HCT116 (cell line): Measurements from ENCODE around the gene PLEKHA4. TPM values are rescaled to one million over a fixed set of nuclear protein-coding genes. Genes with fewer than 3 reads are reported as not detected.

Source experiments
- ATAC-seq: fragments of 200-7000 bp; cut with Tn5 transposase; 2 replicates; pipeline ENCODE4 v1.9.1; 2020; ENCODE audit warnings: mild to moderate bottlenecking, moderate library complexity
- BruUV-seq: library from RNA; stranded (reverse); fragments of 400-500 nt; replicated peaks from 2 replicates; lab custom pipeline; 2021; lab: Mats Ljungman, UMichigan
- CTCF ChIA-PET: fragments of 300-600 bp; sonication (Branson Sonifier 250); formaldehyde crosslinking; loops from one replicate; lab custom pipeline; 2021; ENCODE audit warnings: antibody characterized with exemption; lab: Charles Lee
- POLR2A ChIA-PET: fragments of 300-600, 350-600 bp; sonication (Branson Sonifier 250); formaldehyde crosslinking; loops from one replicate; lab custom pipeline; 2021; ENCODE audit warnings: antibody characterized with exemption; lab: Charles Lee
- RAD21 ChIA-PET, 2 experiments: fragments of 300-600 bp; sonication (Branson Sonifier 250); formaldehyde crosslinking; loops; one replicate each; lab custom pipeline; 2023; ENCODE audit warnings: low total read pairs in 2 of 2; ENCODE audit not compliant: uncharacterized antibody in 2 of 2, unreplicated experiment in 2 of 2, low non-redundant PET in 1 of 2; lab: Charles Lee
- DNase-seq: peaks from one replicate; pipeline ENCODE4 v3.0.0-alpha.2; 2010; ENCODE audit warnings: low read depth, low spot score
- H2AFZ ChIP-seq: fragments of 200-600 bp; shearing (Covaris generic), sonication (generic); 2 replicates; pipeline ENCODE4 v1.6.1; 2017; ENCODE audit warnings: low read depth, mixed run types, mixed read lengths, antibody characterized with exemption, low read length; ENCODE audit not compliant: poor library complexity, severe bottlenecking
- H3K27ac ChIP-seq: 2 replicates; pipeline ENCODE4 v1.5.1; 2012; ENCODE audit warnings: low read depth, low read length
- H3K27me3 ChIP-seq: fragments of 200-600 bp; sonication (generic); 2 replicates; pipeline ENCODE4 v1.6.1; 2016; ENCODE audit warnings: mixed run types, low read length, mixed read lengths; ENCODE audit not compliant: insufficient read depth
- H3K36me3 ChIP-seq, 2 experiments: fragments of 200-500 bp in 1 of 2; fragments of 200-600 bp in 1 of 2; sonication (Bioruptor generic) in 1 of 2; sonication (generic) in 1 of 2; 2 replicates each; pipeline versions ENCODE4 v1.5.1 to v1.6.1; 2014 to 2016; ENCODE audit warnings: low read length in 2 of 2, inconsistent platforms in 1 of 2, mixed read lengths in 1 of 2, mixed run types in 1 of 2; ENCODE audit not compliant: insufficient read depth in 2 of 2, control insufficient read depth in 1 of 2
- H3K4me1 ChIP-seq, 2 experiments: fragments of 200-600 bp in 1 of 2; sonication (generic) in 1 of 2; 2 replicates each; pipeline versions ENCODE4 v1.5.1 to v1.6.1; 2012 to 2017; ENCODE audit warnings: low read length in 2 of 2, inconsistent platforms in 1 of 2, mild to moderate bottlenecking in 1 of 2, mixed read lengths in 1 of 2, mixed run types in 1 of 2, moderate library complexity in 1 of 2; ENCODE audit not compliant: insufficient read depth in 2 of 2, control insufficient read depth in 1 of 2
- H3K4me2 ChIP-seq: fragments of 200-600 bp; sonication (generic); 2 replicates; pipeline ENCODE4 v1.6.1; 2017; ENCODE audit warnings: mixed run types, low read length, mixed read lengths
- H3K4me3 ChIP-seq, 2 experiments: fragments of 200-600 bp in 1 of 2; sonication (generic) in 1 of 2; replicated peaks in 1 of 2; 2 replicates each; pipeline ENCODE4 v1.5.1; 2011 to 2016; ENCODE audit warnings: low read length in 2 of 2, control low read depth in 1 of 2, low read depth in 1 of 2, mild to moderate bottlenecking in 1 of 2, mixed read lengths in 1 of 2, mixed run types in 1 of 2
- H3K79me2 ChIP-seq: fragments of 200-600 bp; sonication (generic); 2 replicates; pipeline ENCODE4 v1.6.1; 2017; ENCODE audit warnings: mild to moderate bottlenecking, mixed run types, low read length, moderate library complexity, mixed read lengths; ENCODE audit not compliant: insufficient read depth
- H3K9ac ChIP-seq: fragments of 200-600 bp; sonication (generic); 2 replicates; pipeline ENCODE4 v1.6.1; 2016; ENCODE audit warnings: low read length, mixed read lengths
- H3K9me2 ChIP-seq: fragments of 200-600 bp; sonication (generic), shearing (Covaris generic); 2 replicates; pipeline ENCODE4 v1.6.1; 2017; ENCODE audit warnings: mixed run types, mild to moderate bottlenecking, moderate library complexity; ENCODE audit not compliant: insufficient read depth
- H3K9me3 ChIP-seq, 2 experiments: fragments of 200-500 bp in 1 of 2; fragments of 200-600 bp in 1 of 2; sonication (Bioruptor generic) in 1 of 2; sonication (generic) in 1 of 2; 2 replicates each; pipeline ENCODE4 v1.6.1; 2014 to 2017; ENCODE audit warnings: low read length in 2 of 2, mixed read lengths in 2 of 2, inconsistent platforms in 1 of 2, low read depth in 1 of 2, mild to moderate bottlenecking in 1 of 2, mixed run types in 1 of 2, moderate library complexity in 1 of 2; ENCODE audit not compliant: control insufficient read depth in 1 of 2, insufficient read depth in 1 of 2
- H4K20me1 ChIP-seq: fragments of 200-600 bp; sonication (generic), shearing (Covaris generic); 2 replicates; pipeline ENCODE4 v1.6.1; 2017; ENCODE audit warnings: mixed run types, mild to moderate bottlenecking, moderate library complexity; ENCODE audit not compliant: insufficient read depth
- ATF3 ChIP-seq: IDR thresholded peaks from 2 replicates; pipeline ENCODE4 v1.6.1; 2012
- CBX3 ChIP-seq: IDR thresholded peaks from 2 replicates; pipeline ENCODE4 v1.6.1; 2012; ENCODE audit warnings: low read depth
- EGR1 ChIP-seq: IDR thresholded peaks from 2 replicates; pipeline ENCODE4 v1.6.1; 2012; ENCODE audit warnings: low read depth
- ELF1 ChIP-seq: IDR thresholded peaks from 2 replicates; pipeline ENCODE4 v1.6.1; 2012; ENCODE audit warnings: low read depth, borderline replicate concordance
- EZH2 ChIP-seq: fragments of 200-600 bp; sonication (generic); IDR thresholded peaks from 2 replicates; pipeline ENCODE4 v1.6.1; 2017; ENCODE audit warnings: antibody characterized with exemption, mixed run types
- EZH2phosphoT487 ChIP-seq: fragments of 200-600 bp; IDR thresholded peaks from 2 replicates; pipeline ENCODE4 v1.6.1; 2018; ENCODE audit warnings: antibody characterized with exemption, borderline replicate concordance
- FOSL1 ChIP-seq: IDR thresholded peaks from 2 replicates; pipeline ENCODE4 v1.6.1; 2012; ENCODE audit warnings: low read depth
- MAX ChIP-seq: IDR thresholded peaks from 2 replicates; pipeline ENCODE4 v1.6.1; 2012
- POLR2A ChIP-seq: IDR thresholded peaks from 2 replicates; pipeline ENCODE4 v1.7.0; 2011; ENCODE audit warnings: borderline replicate concordance; ENCODE audit not compliant: insufficient read depth, insufficient read length; ENCODE audit errors: extremely low read depth
- REST ChIP-seq: IDR thresholded peaks from 2 replicates; pipeline ENCODE4 v1.6.1; 2012; ENCODE audit warnings: low read depth
- SIN3A ChIP-seq: IDR thresholded peaks from 2 replicates; pipeline ENCODE4 v1.6.1; 2012; ENCODE audit warnings: low read depth
- SP1 ChIP-seq: IDR thresholded peaks from 2 replicates; pipeline ENCODE4 v1.6.1; 2012; ENCODE audit warnings: low read depth
- SRF ChIP-seq: IDR thresholded peaks from 2 replicates; pipeline ENCODE4 v1.6.1; 2012; ENCODE audit warnings: low read depth
- TCF7L2 ChIP-seq: IDR thresholded peaks from 2 replicates; pipeline ENCODE4 v1.7.0; 2011; ENCODE audit warnings: borderline replicate concordance, inconsistent platforms; ENCODE audit not compliant: insufficient read depth, insufficient read length; ENCODE audit errors: extremely low read depth
- YY1 ChIP-seq: IDR thresholded peaks from 2 replicates; pipeline ENCODE4 v1.6.1; 2011; ENCODE audit warnings: low read length, low read depth, moderate library complexity, mild to moderate bottlenecking; ENCODE audit not compliant: insufficient replicate concordance; ENCODE audit errors: extremely low read depth
- ZBTB33 ChIP-seq: IDR thresholded peaks from 2 replicates; pipeline ENCODE4 v1.6.1; 2011; ENCODE audit warnings: mild to moderate bottlenecking, low read length, moderate library complexity; ENCODE audit not compliant: insufficient replicate concordance; ENCODE audit errors: extremely low read depth
- ZNF274 ChIP-seq: fragments of 200-500 bp; sonication (Bioruptor generic); IDR thresholded peaks from 2 replicates; pipeline ENCODE4 v1.6.1; 2014; ENCODE audit warnings: mild to moderate bottlenecking, low read depth, low read length, inconsistent platforms
- intact Hi-C: fragments of 100-400 bp; cut with micrococcal nuclease; formaldehyde crosslinking; loops from 2 replicates; pipeline ENCODE4 v1.10.0; 2022
- total RNA-seq: library from RNA; stranded (reverse); gene quantifications from one replicate; pipeline ENCODE4 v1.2.1, GENCODE V29; 2021; ENCODE audit not compliant: unreplicated experiment

Gene PLEKHA4
- total RNA-seq, 1 experiment from 2014 or later: 20.4 TPM

GRCh38 chr19:48845384-48845783, 23.0 kb downstream of the PLEKHA4 start:
- TF ChIP-seq EZH2phosphoT487 (no peak), MAX (no peak), EGR1 (no peak), ATF3 (no peak), SP1 (no peak), ZBTB33 (no peak), ZNF274 (no peak), POLR2A (no peak), SIN3A (no peak), SRF (no peak), ELF1 (no peak), YY1 (no peak), EZH2 (no peak), TCF7L2 (no peak), CBX3 (no peak), REST (no peak), FOSL1 (no peak)
- no peak overlapping the region for H3K9ac ChIP-seq
- ATAC-seq (no peak), DNase-seq (no peak)
- no peaks in the 10 kb centered on the region for H3K27me3 ChIP-seq
- no peaks in the 10 kb centered on the region for H3K9me3 ChIP-seq
- intact Hi-C loops: no loop called here
- H3K4me3 ChIP-seq: no peak overlapping the region
- H3K79me2 ChIP-seq: no peaks in the 10 kb centered on the region
- H3K36me3 ChIP-seq: 0 out of 4 replicates have a peak, but pooled peaks cover 0 to 4% of the 10 kb centered on the region in 2 experiments
- ChIA-PET RAD21 (no interaction called here), CTCF (interaction anchor here (0.9 to 1.6 kb wide), 4 partner anchors 14 to 54 kb away, joined by 3 to 8 read pairs (median 3); partner anchors contain the start of gene NUCB1), POLR2A (interaction anchor here (1.3 to 1.9 kb wide), 2 partner anchors 121 to 226 kb away, joined by 4 to 6 read pairs; partner anchors contain the start of gene SPHK2)
- H4K20me1 ChIP-seq: no peaks in the 10 kb centered on the region
- H3K9me2 ChIP-seq: no peaks in the 10 kb centered on the region
- BruUV-seq: no TSS peak
- H3K4me2 ChIP-seq: no peak overlapping the region
- peaks cover 0 to 5% of the 10 kb centered on the region in 2 experiments; a peak in 1 of 4 replicates for H3K4me1 ChIP-seq
- H2AFZ ChIP-seq: no peak overlapping the region
- no peak overlapping the region for H3K27ac ChIP-seq
